ENCODE data around the gene TANGO2. TPM values are rescaled to one million over a fixed set of nuclear protein-coding genes. Genes with fewer than 3 reads are reported as not detected.

Gene TANGO2
- total and polyA plus RNA-seq, 2 of the 8 experiments (the other 6 are each of a cell fraction or from before 2014, with no cell fraction given), result 10.1 to 18.4 TPM

DNA sequence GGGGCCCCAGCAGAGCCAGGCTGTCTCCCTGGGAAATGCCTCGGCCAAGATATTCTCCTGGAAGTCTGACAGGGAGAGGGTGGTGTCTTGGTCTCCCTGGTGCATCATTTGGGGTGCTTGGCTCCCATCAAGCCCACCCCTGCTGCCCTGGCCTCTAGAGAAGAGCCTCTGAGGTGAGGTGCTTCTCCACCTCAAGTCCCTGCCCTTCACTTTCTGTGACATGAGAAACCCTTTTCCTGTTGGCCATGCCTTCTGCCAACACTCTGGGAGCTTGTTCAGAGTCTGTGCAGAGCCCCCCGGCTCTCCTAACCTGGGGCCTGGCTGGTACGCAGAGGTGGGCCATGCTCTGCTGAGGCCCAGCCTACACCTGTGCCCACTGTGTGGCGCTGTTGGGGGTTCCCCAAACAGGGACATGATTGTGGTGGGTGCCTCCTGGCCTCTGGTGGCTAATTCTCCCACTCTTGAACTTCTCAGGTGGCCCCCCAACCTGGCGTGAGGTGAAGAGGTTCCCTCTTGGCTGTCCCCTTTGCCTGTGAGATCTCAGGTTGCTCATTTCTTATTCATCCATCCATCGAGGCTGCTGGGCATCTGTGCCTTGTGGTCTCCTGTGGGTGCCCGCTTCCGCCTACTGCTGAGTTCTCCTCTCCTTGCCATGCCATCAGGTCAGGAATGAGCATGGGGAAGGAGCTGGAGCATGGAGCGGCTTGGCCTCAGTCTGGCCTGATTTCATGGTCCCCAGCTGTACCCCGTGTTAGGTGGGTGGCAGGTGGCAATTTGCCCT lies 40.0 kb downstream of the TANGO2 start:
- FAIRE-seq, result no peak
- Histone ChIP-seq H3K27me3 (replicated peaks in 1 of 4; ENCODE audit: control insufficient read depth in 3 of 4, extremely low read depth in 1 of 4, insufficient read depth in 3 of 4, low read length in 3 of 4) (no peaks in the 10 kb centered on the region), H3K23me2 (ENCODE audit: low read depth, low read length) (0 out of 2 replicates have a peak, but pooled peaks cover 2% of the 10 kb centered on the region), H2BK12ac (ENCODE audit: low read depth, low read length) (no peak overlapping the region), H3K79me2 (ENCODE audit: control insufficient read depth in 1 of 2, insufficient read depth in 2 of 2, low read length in 2 of 2) (no peaks in the 10 kb centered on the region), H3K4me1 (replicated peaks in 1 of 4; ENCODE audit: control insufficient read depth in 3 of 4, insufficient read depth in 4 of 4, low read length in 3 of 4) (no peaks in the 10 kb centered on the region), H3K9me3 (ENCODE audit: insufficient read depth in 2 of 2, low read depth in 1 of 2, low read length in 1 of 2) (no peaks in the 10 kb centered on the region), H2BK120ac (replicated peaks; ENCODE audit: low read depth, low read length) (no peak overlapping the region), H3K18ac (ENCODE audit: extremely low read depth, low read length) (no peak overlapping the region; the same call in 1 of the 2 replicates), H4K8ac (ENCODE audit: extremely low read depth, insufficient read depth, low read length) (no peak overlapping the region), H2BK20ac (ENCODE audit: low read length) (no peak overlapping the region), H3K4ac (replicated peaks; ENCODE audit: insufficient read length, low read depth, low read length) (no peak overlapping the region), H3K9ac (replicated peaks in 1 of 4; ENCODE audit: extremely low read depth in 1 of 4, low read depth in 3 of 4, low read length in 3 of 4) (no peak overlapping the region), H4K5ac (ENCODE audit: insufficient read length, low read depth, low read length) (no peak overlapping the region), H2AFZ (ENCODE audit: low read length) (no peak overlapping the region), H3K23ac (ENCODE audit: insufficient read length) (no peak overlapping the region), H3K36me3 (ENCODE audit: control insufficient read depth in 2 of 4, insufficient read depth in 4 of 4, low read length in 3 of 4) (no peaks in the 10 kb centered on the region), H3K27ac (ENCODE audit: low read depth, low read length) (no peak overlapping the region), H3K4me3 (ENCODE audit: extremely low read depth in 1 of 4, insufficient read depth in 2 of 4, low read depth in 3 of 4, low read length in 4 of 4) (no peak overlapping the region), H4K91ac (replicated peaks; ENCODE audit: insufficient read length, low read length) (no peak overlapping the region), H3K56ac (replicated peaks; ENCODE audit: insufficient read length, low read depth, low read length) (no peak overlapping the region), H3K4me2 (ENCODE audit: insufficient read depth in 1 of 2, low read depth in 2 of 2, low read length in 2 of 2) (no peak overlapping the region), H2AK5ac (ENCODE audit: low read depth, low read length) (no peak overlapping the region), H3K79me1 (ENCODE audit: low read depth, low read length) (no peaks in the 10 kb centered on the region), H2BK15ac (ENCODE audit: low read length) (no peak overlapping the region), H2BK5ac (ENCODE audit: low read depth, low read length) (no peak overlapping the region), H4K20me1 (replicated peaks in 1 of 2; ENCODE audit: control insufficient read depth in 1 of 2, insufficient read depth in 2 of 2, low read length in 2 of 2) (peaks cover 0 to 9% of the 10 kb centered on the region in 2 experiments), H3K14ac (ENCODE audit: insufficient read length) (no peak overlapping the region)
- TF ChIP-seq, protein P1, sequence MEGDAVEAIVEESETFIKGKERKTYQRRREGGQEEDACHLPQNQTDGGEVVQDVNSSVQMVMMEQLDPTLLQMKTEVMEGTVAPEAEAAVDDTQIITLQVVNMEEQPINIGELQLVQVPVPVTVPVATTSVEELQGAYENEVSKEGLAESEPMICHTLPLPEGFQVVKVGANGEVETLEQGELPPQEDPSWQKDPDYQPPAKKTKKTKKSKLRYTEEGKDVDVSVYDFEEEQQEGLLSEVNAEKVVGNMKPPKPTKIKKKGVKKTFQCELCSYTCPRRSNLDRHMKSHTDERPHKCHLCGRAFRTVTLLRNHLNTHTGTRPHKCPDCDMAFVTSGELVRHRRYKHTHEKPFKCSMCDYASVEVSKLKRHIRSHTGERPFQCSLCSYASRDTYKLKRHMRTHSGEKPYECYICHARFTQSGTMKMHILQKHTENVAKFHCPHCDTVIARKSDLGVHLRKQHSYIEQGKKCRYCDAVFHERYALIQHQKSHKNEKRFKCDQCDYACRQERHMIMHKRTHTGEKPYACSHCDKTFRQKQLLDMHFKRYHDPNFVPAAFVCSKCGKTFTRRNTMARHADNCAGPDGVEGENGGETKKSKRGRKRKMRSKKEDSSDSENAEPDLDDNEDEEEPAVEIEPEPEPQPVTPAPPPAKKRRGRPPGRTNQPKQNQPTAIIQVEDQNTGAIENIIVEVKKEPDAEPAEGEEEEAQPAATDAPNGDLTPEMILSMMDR (IDR thresholded peaks at IDR 0.05; ENCODE audit: control extremely low read depth in 1 of 3, insufficient read depth in 1 of 3, low read depth in 1 of 3, low read length in 3 of 3), result peak; percentile 52 to 64 (median 57)
- TF ChIP-seq RAD21 (IDR thresholded peaks at IDR 0.05 in 1 of 2, conservative IDR thresholded peaks at IDR 0.05 in 1 of 2; ENCODE audit: low read depth in 2 of 2, low read length in 2 of 2) (peak in 1 of 2 experiments; percentile 15; a peak in 1 of 4 replicates), MAFK (IDR thresholded peaks at IDR 0.05; ENCODE audit: low read depth, low read length) (no peak)
- DNase-seq (ENCODE audit: low read depth in 1 of 2, low spot score in 2 of 2), result peak in 1 of 2 experiments; percentile 50
- CTCF ChIA-PET (ENCODE audit: partially characterized antibody), result interaction anchor here (0.9 to 2.0 kb wide), 14 partner anchors 9 to 113 kb away, joined by 3 to 9 read pairs (median 4); no protein-coding TSS in a partner anchor
- POLR2A ChIA-PET (ENCODE audit: partially characterized antibody), result interaction anchor here (1.4 kb wide), 1 partner anchor 22 kb away, joined by 4 read pairs; no protein-coding TSS in a partner anchor
- 83% methylated on average over 10 of the region's 10 CpGs; no CpG with 5 or more reads in 1 of the 2 experiments for WGBS, 2 experiments (ENCODE audit: extremely low coverage in 1 of 2, insufficient coverage in 1 of 2, insufficient read length in 1 of 2, insufficient replicate concordance in 2 of 2, low coverage in 1 of 2, low lambda C conversion rate in 2 of 2, missing lambda C conversion rate in 1 of 2)

All from H1 (cell line).